ENCODE measurements around the gene THPO.

GRCh38 chr3:184381261-184382224, 3.5 kb upstream of the THPO start:
- TF ChIP-seq CTCF (IDR thresholded peaks at IDR 0.05) (no peak), POLR2A (IDR thresholded peaks at IDR 0.05) (no peak), EP300 (IDR thresholded peaks at IDR 0.05) (no peak)

All from gastroesophageal sphincter (tissue), 3 donors.